OCI-LY1 (cell line): ENCODE measurements around the gene NADK2.

Experiments used
- H2AFZ ChIP-seq: fragments of 200-600 bp; sonication (generic), shearing (Covaris generic); 2 replicates; pipeline ENCODE4 v1.6.0; 2014; ENCODE audit warnings: antibody characterized with exemption, mild to moderate bottlenecking, low read length
- H3F3A ChIP-seq: fragments of 200-600 bp; sonication (generic), shearing (Covaris generic); 2 replicates; pipeline ENCODE4 v1.6.0; 2014; ENCODE audit warnings: mild to moderate bottlenecking, antibody characterized with exemption, low read length, moderate library complexity; ENCODE audit not compliant: insufficient read depth
- H3K27ac ChIP-seq: fragments of 200-600 bp; sonication (generic); 2 replicates; pipeline ENCODE4 v1.5.1; 2014; ENCODE audit warnings: low read length, mixed run types, mild to moderate bottlenecking, low read depth; ENCODE audit not compliant: poor library complexity, severe bottlenecking
- H3K27me3 ChIP-seq: fragments of 200-600 bp; sonication (generic); 2 replicates; pipeline ENCODE4 v1.6.0; 2014; ENCODE audit warnings: antibody characterized with exemption, mild to moderate bottlenecking, low read length, moderate library complexity; ENCODE audit not compliant: insufficient read depth
- H3K36me3 ChIP-seq: fragments of 200-600 bp; sonication (generic); 2 replicates; pipeline ENCODE4 v1.6.1; 2014; ENCODE audit warnings: mild to moderate bottlenecking, antibody characterized with exemption, low read length, moderate library complexity, mixed read lengths; ENCODE audit not compliant: insufficient read depth
- H3K4me1 ChIP-seq: fragments of 200-600 bp; sonication (generic); 2 replicates; pipeline ENCODE4 v1.5.1; 2014; ENCODE audit warnings: mild to moderate bottlenecking, low read length, moderate library complexity; ENCODE audit not compliant: insufficient read depth, severe bottlenecking
- H3K4me2 ChIP-seq: fragments of 200-600 bp; sonication (generic), shearing (Covaris generic); 2 replicates; pipeline ENCODE4 v1.6.1; 2014; ENCODE audit warnings: low read length
- H3K4me3 ChIP-seq: fragments of 200-600 bp; sonication (generic); 2 replicates; pipeline ENCODE4 v1.5.1; 2014; ENCODE audit warnings: low read length, low read depth, mild to moderate bottlenecking, mixed read lengths; ENCODE audit not compliant: poor library complexity, severe bottlenecking
- H3K79me2 ChIP-seq: fragments of 200-600 bp; shearing (Covaris generic); 2 replicates; pipeline ENCODE4 v1.6.1; 2016; ENCODE audit warnings: mixed run types, low read length, mixed read lengths; ENCODE audit not compliant: insufficient read depth
- H3K9ac ChIP-seq: fragments of 200-600 bp; sonication (generic), shearing (Covaris generic); 2 replicates; pipeline ENCODE4 v1.6.1; 2014; ENCODE audit warnings: mild to moderate bottlenecking, low read length, mixed read lengths
- H3K9me2 ChIP-seq: fragments of 200-600 bp; sonication (generic), shearing (Covaris generic); 2 replicates; pipeline ENCODE4 v1.6.1; 2014; ENCODE audit warnings: low read depth, mild to moderate bottlenecking, low read length, mixed read lengths
- H3K9me3 ChIP-seq: fragments of 200-600 bp; shearing (Covaris generic); 2 replicates; pipeline ENCODE4 v1.6.1; 2014; ENCODE audit warnings: low read length, mixed read lengths
- H4K20me1 ChIP-seq: fragments of 200-600 bp; sonication (generic), shearing (Covaris generic); 2 replicates; pipeline ENCODE4 v1.6.0; 2016; ENCODE audit warnings: mild to moderate bottlenecking, low read length; ENCODE audit not compliant: insufficient read depth
- EZH2 ChIP-seq: fragments of 200-600 bp; sonication (generic), shearing (Covaris generic); IDR thresholded peaks from 2 replicates; pipeline ENCODE4 v1.8.0; 2017; ENCODE audit warnings: borderline replicate concordance, mixed run types, mild to moderate bottlenecking, antibody characterized with exemption, low read length, moderate library complexity, mixed read lengths
- TF ChIP-seq, protein P1 (sequence below): fragments of 200-600 bp; sonication (generic), shearing (Covaris generic); IDR thresholded peaks from 2 replicates; pipeline ENCODE4 v1.5.1; 2017; ENCODE audit warnings: mild to moderate bottlenecking, antibody characterized with exemption, low read length, moderate library complexity, mixed read lengths

The NADK2 gene

DNA sequence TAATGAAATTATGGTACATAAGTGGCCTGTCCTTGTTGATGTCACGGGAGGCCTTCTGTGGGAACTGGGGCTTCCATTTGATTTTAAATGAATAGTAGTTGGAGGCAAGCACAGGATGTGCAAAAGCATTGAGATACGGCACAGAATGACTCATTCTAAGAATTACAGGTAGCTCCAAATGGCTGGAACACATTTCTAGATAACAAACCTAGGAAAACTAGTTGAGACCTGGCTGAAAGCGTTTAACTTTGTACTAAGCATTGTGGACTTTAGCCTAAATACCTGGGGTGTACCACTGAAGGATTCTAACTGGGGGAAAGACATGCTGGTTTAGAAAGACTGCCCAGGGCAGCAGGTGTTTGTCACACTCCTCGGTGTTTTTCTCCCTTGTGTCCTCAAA lies 80.4 kb downstream of the NADK2 start:
- Histone ChIP-seq H3K4me1 (no peaks in the 10 kb centered on the region), H3K9ac (no peak overlapping the region), H3K9me3 (no peaks in the 10 kb centered on the region), H3F3A (no peaks in the 10 kb centered on the region), H3K27ac (no peak overlapping the region), H2AFZ (no peak overlapping the region), H3K9me2 (no peaks in the 10 kb centered on the region), H3K36me3 (peaks cover 100% of the 10 kb centered on the region), H4K20me1 (no peaks in the 10 kb centered on the region), H3K27me3 (no peaks in the 10 kb centered on the region), H3K4me3 (no peak overlapping the region), H3K79me2 (peaks cover 12% of the 10 kb centered on the region), H3K4me2 (no peak overlapping the region)
- TF ChIP-seq EZH2: no peak
- TF ChIP-seq, protein P1, sequence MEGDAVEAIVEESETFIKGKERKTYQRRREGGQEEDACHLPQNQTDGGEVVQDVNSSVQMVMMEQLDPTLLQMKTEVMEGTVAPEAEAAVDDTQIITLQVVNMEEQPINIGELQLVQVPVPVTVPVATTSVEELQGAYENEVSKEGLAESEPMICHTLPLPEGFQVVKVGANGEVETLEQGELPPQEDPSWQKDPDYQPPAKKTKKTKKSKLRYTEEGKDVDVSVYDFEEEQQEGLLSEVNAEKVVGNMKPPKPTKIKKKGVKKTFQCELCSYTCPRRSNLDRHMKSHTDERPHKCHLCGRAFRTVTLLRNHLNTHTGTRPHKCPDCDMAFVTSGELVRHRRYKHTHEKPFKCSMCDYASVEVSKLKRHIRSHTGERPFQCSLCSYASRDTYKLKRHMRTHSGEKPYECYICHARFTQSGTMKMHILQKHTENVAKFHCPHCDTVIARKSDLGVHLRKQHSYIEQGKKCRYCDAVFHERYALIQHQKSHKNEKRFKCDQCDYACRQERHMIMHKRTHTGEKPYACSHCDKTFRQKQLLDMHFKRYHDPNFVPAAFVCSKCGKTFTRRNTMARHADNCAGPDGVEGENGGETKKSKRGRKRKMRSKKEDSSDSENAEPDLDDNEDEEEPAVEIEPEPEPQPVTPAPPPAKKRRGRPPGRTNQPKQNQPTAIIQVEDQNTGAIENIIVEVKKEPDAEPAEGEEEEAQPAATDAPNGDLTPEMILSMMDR: no peak

DNA sequence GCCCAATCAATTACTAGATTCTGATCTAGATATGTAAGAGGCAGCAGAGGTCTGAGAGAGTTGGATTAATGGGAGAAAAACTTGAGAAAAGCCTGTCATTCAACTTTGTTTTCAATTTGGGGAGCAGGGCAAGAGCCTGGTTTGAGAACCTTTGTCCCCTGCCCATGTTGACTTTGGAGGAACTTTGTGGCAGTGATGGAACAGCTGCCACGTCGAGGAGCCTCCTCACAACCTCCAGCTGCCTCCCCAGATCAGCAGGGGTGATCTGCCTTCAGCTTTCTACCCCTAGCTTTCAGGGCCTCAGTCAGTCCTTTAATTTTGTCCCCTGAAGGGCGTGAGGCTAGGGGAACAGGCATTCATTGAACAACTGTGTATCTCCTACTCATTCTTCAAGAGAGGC lies 81.1 kb downstream of the NADK2 start:
- Histone ChIP-seq H3K79me2 (peaks cover 13% of the 10 kb centered on the region), H3K4me3 (no peak overlapping the region), H3K27me3 (no peaks in the 10 kb centered on the region), H4K20me1 (no peaks in the 10 kb centered on the region), H2AFZ (no peak overlapping the region), H3K36me3 (peaks cover 100% of the 10 kb centered on the region), H3F3A (no peaks in the 10 kb centered on the region), H3K9me2 (no peaks in the 10 kb centered on the region), H3K4me1 (no peaks in the 10 kb centered on the region), H3K9me3 (no peaks in the 10 kb centered on the region), H3K9ac (no peak overlapping the region), H3K4me2 (no peak overlapping the region), H3K27ac (no peak overlapping the region)
- no peak for TF ChIP-seq EZH2
- TF ChIP-seq, protein P1: no peak

DNA sequence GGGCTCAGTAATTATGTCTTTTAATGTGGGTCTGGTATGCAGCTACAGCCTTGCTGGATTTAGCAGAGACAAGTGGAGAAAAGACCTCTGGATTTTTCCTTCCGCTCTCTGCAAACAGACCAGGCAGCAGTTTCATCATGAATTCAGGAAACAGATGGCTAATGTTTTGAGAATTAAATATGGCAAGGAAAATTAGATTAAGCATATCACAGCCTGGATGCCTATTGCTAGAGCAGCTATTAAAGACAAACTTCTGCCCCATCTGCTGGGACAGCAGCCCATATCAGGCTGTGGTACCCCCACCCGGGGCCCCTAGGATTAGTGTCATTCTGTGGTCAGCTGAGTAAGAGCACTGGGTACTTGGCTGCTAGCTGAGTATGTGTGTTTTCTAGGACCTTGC lies 83.6 kb downstream of the NADK2 start:
- Histone ChIP-seq H2AFZ (no peak overlapping the region), H3K27ac (no peak overlapping the region), H3F3A (no peaks in the 10 kb centered on the region), H3K36me3 (peaks cover 100% of the 10 kb centered on the region), H3K4me1 (peaks cover 11% of the 10 kb centered on the region), H3K9me2 (no peaks in the 10 kb centered on the region), H4K20me1 (no peaks in the 10 kb centered on the region), H3K9me3 (no peaks in the 10 kb centered on the region), H3K4me3 (no peak overlapping the region), H3K27me3 (no peaks in the 10 kb centered on the region), H3K4me2 (no peak overlapping the region), H3K79me2 (peaks cover 18% of the 10 kb centered on the region), H3K9ac (no peak overlapping the region)
- no peak for TF ChIP-seq EZH2
- TF ChIP-seq, protein P1: no peak
